Endothelial cell of umbilical vein (primary cell): ENCODE measurements around the gene SPTLC3.

Experiments
- EZH2 ChIP-seq: IDR thresholded peaks from 2 replicates; pipeline ENCODE4 v1.6.1; 2012; ENCODE audit warnings: borderline replicate concordance, low read depth, mild to moderate bottlenecking, moderate library complexity, low read length, inconsistent platforms; ENCODE audit not compliant: severe bottlenecking
- FOS ChIP-seq: IDR thresholded peaks from 2 replicates; pipeline ENCODE4 v1.6.1; 2011; ENCODE audit warnings: mild to moderate bottlenecking, low read length, moderate library complexity, borderline replicate concordance; ENCODE audit not compliant: insufficient read depth
- JUN ChIP-seq: IDR thresholded peaks from 2 replicates; pipeline ENCODE4 v1.6.1; 2011; ENCODE audit warnings: borderline replicate concordance, low read depth; ENCODE audit not compliant: insufficient read length, insufficient read depth
- MYC ChIP-seq: IDR thresholded peaks from one replicate; pipeline ENCODE4 v1.6.1; 2011; ENCODE audit warnings: mild to moderate bottlenecking, low read depth, low read length
- POLR2A ChIP-seq: IDR thresholded peaks from 2 replicates; pipeline ENCODE4 v1.6.1; 2012; ENCODE audit warnings: low read depth, mild to moderate bottlenecking, control low read depth, low read length
- POLR2AphosphoS5 ChIP-seq: IDR thresholded peaks from 2 replicates; pipeline ENCODE4 v1.6.1; 2012; ENCODE audit warnings: low read depth, mild to moderate bottlenecking, control low read depth, low read length, moderate library complexity; ENCODE audit not compliant: insufficient read depth
- TF ChIP-seq, protein P1 (sequence below): IDR thresholded peaks from 2 replicates; pipeline ENCODE4 v1.6.1; 2011; ENCODE audit not compliant: insufficient read depth, insufficient read length
- TF ChIP-seq, protein P2 (sequence below), 2 donors: IDR thresholded peaks; 1 replicate in 1 of 2; 2 replicates in 1 of 2; pipeline ENCODE4 v1.5.1; 2011; ENCODE audit warnings: low read length in 2 of 2, mild to moderate bottlenecking in 2 of 2, moderate library complexity in 2 of 2, control low read depth in 1 of 2, inconsistent platforms in 1 of 2, low read depth in 1 of 2; ENCODE audit not compliant: insufficient read depth in 1 of 2; ENCODE audit errors: extremely low read depth in 1 of 2

DNA sequence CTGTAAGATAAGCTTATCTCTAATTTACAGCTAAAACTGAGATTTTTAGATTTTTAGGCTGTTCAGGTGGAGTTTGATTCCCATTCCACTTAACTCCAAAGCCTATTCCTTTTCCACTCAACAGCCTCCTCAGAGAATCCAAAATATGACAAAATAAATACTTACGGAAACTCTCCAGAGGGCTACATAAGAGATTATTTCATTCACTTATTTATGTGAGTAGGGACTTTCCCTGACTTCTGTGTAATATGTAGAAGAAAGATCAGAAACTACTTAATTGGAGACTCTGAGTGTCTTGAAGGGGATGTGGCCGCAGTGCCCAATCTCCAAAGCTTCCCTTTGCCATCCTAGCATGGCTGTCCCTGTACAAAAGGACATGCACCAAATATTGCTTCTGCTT is 140.2 kb downstream of the SPTLC3 start:
- TF ChIP-seq, protein P1, sequence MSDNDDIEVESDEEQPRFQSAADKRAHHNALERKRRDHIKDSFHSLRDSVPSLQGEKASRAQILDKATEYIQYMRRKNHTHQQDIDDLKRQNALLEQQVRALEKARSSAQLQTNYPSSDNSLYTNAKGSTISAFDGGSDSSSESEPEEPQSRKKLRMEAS, result no peak
- TF ChIP-seq, protein P2, sequence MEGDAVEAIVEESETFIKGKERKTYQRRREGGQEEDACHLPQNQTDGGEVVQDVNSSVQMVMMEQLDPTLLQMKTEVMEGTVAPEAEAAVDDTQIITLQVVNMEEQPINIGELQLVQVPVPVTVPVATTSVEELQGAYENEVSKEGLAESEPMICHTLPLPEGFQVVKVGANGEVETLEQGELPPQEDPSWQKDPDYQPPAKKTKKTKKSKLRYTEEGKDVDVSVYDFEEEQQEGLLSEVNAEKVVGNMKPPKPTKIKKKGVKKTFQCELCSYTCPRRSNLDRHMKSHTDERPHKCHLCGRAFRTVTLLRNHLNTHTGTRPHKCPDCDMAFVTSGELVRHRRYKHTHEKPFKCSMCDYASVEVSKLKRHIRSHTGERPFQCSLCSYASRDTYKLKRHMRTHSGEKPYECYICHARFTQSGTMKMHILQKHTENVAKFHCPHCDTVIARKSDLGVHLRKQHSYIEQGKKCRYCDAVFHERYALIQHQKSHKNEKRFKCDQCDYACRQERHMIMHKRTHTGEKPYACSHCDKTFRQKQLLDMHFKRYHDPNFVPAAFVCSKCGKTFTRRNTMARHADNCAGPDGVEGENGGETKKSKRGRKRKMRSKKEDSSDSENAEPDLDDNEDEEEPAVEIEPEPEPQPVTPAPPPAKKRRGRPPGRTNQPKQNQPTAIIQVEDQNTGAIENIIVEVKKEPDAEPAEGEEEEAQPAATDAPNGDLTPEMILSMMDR (IDR thresholded peaks at IDR 0.05; ENCODE audit: extremely low read depth in 1 of 2, insufficient read depth in 1 of 2, low read depth in 1 of 2, low read length in 2 of 2), result no peak
- TF ChIP-seq POLR2AphosphoS5 (no peak), EZH2 (no peak), JUN (no peak), POLR2A (no peak), MYC (no peak), FOS (no peak)
